HFFc6 (cell line): ENCODE measurements around the gene HHAT. TPM values are rescaled to one million over a fixed set of nuclear protein-coding genes. Genes with fewer than 3 reads are reported as not detected.

Experiments used
- DNase-seq: peaks from one replicate; pipeline ENCODE4 v3.0.0-alpha.2; 2018
- H3K27ac Mint-ChIP-seq: 2 replicates; pipeline ENCODE4 v1.8.0; 2020; ENCODE audit warnings: mild to moderate bottlenecking, mixed read lengths
- H3K27me3 Mint-ChIP-seq: 2 replicates; pipeline ENCODE4 v1.8.0; 2021; ENCODE audit warnings: mild to moderate bottlenecking, moderate library complexity, mixed read lengths; ENCODE audit not compliant: insufficient read depth
- H3K36me3 Mint-ChIP-seq: 2 replicates; pipeline ENCODE4 v1.8.0; 2021; ENCODE audit warnings: low read depth, mixed read lengths
- H3K4me1 Mint-ChIP-seq: 2 replicates; pipeline ENCODE4 v1.8.0; 2020; ENCODE audit warnings: low read depth, mixed read lengths
- H3K4me3 Mint-ChIP-seq: 2 replicates; pipeline ENCODE4 v1.8.0; 2020; ENCODE audit warnings: mild to moderate bottlenecking, moderate library complexity, mixed read lengths
- H3K9me3 Mint-ChIP-seq: 2 replicates; pipeline ENCODE4 v1.8.0; 2020; ENCODE audit warnings: mild to moderate bottlenecking, mixed read lengths
- long read RNA-seq: library from polyadenylated mRNA; unstranded; transcript quantifications from one replicate; pipeline ENCODE4 v2.0.0, GENCODE V29; 2019
- total RNA-seq, 6 experiments: library from RNA; stranded (reverse); fragmentation: NEBNext Ultra II Directional; extraction: Animal tissue kit (Norgen Biotek cat#: 25700); gene quantifications; 2 replicates in 1 of 6; 3 replicates in 5 of 6; pipeline ENCODE4 v1.2.3, GENCODE V29; 2021
- TF ChIP-seq, protein P1 (sequence below): fragments of 200-600 bp; sonication (generic); IDR thresholded peaks from 2 replicates; pipeline ENCODE4 v1.5.0; 2021; ENCODE audit warnings: antibody characterized with exemption, mild to moderate bottlenecking

The HHAT gene
- total RNA-seq: 1 to 10 TPM; 2.8 to 3.9 (median 3.2) TPM
- long read RNA-seq, partial matches to known transcripts: 1 of 5 reads
- long read RNA-seq, other reads (novel, unspliced or antisense): 2 of 5 reads

DNA sequence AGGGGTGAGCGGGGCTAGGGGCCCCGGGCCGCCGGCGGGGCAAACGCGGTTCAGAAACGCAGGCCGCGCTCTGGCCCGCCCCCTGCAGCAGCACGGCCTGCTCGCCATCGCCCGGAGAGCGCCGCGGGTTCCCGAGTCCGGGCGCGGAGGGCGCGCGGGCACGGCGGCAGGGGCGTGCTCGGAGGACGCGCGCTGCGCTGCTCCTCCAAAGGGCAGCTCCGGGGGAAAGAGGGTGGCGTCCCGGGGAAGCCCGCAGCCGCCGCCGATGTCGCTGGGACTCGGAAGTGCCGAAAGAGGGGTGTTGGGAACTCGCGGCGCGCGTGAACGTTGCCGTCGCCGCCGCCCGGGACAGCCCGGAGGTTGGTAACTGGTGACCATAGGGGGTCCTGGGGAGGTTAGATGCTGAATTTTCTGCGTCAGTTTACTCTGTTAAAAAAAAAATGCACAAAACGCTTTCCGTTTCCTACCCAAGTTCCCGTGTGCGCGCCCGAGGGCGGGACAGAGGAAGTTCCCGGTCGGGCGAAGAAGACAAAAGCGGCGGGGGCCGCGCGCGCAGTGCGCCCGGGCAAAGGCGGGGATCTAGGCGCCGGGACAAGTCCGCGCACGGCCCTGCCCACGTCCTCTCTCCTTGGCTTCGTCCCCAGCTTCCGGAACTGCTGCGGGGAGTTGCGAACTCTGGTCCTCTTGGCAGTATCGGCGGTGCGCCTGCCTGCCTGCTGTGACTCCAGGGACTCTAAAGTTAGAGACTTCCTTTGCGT is at the start of gene HHAT:
Gene HHAT, plus strand, starts transcription at position 157 of the 758 bp plus-strand sequence. CDS start 20,074 bp downstream, outside the sequence.
- TF ChIP-seq, protein P1, sequence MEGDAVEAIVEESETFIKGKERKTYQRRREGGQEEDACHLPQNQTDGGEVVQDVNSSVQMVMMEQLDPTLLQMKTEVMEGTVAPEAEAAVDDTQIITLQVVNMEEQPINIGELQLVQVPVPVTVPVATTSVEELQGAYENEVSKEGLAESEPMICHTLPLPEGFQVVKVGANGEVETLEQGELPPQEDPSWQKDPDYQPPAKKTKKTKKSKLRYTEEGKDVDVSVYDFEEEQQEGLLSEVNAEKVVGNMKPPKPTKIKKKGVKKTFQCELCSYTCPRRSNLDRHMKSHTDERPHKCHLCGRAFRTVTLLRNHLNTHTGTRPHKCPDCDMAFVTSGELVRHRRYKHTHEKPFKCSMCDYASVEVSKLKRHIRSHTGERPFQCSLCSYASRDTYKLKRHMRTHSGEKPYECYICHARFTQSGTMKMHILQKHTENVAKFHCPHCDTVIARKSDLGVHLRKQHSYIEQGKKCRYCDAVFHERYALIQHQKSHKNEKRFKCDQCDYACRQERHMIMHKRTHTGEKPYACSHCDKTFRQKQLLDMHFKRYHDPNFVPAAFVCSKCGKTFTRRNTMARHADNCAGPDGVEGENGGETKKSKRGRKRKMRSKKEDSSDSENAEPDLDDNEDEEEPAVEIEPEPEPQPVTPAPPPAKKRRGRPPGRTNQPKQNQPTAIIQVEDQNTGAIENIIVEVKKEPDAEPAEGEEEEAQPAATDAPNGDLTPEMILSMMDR: peak; percentile 55; the same call in 1 of the 2 replicates
- Mint-ChIP-seq H3K27ac (peak within 1 kb of the TSS; percentile 96), H3K4me1 (peaks cover 24% of the 10 kb centered on the region), H3K27me3 (no peaks in the 10 kb centered on the region), H3K36me3 (no peaks in the 10 kb centered on the region), H3K4me3 (peak within 1 kb of the TSS; percentile 97), H3K9me3 (peaks cover 6% of the 10 kb centered on the region)
- DNase-seq: peak; percentile 66

DNA sequence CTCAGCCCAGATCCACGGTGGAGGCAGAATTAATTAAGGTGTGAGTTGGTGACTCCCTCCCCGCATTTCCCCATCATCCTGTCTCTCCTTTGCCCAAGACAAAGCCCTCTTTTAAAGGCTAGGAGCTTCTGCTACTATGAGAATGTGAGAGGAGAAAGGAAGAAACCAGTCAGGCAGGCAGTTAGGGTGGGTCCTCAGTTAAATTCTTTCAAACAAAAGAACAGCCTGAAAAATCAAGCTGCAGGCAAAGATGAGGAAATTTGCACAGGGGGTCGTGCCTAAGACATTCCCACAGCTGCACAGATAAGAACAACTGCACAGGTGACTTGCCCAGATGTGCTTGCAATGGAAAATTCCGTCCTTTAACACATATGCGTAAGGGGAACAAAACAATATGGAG is 48.5 kb upstream of the HHAT start:
- TF ChIP-seq, protein P1: no peak
- Mint-ChIP-seq H3K4me1 (no peaks in the 10 kb centered on the region), H3K4me3 (no peak overlapping the region), H3K27ac (no peak overlapping the region), H3K9me3 (peaks cover 21% of the 10 kb centered on the region), H3K36me3 (peaks cover 17% of the 10 kb centered on the region), H3K27me3 (peaks cover 14% of the 10 kb centered on the region)
- DNase-seq: no peak

DNA sequence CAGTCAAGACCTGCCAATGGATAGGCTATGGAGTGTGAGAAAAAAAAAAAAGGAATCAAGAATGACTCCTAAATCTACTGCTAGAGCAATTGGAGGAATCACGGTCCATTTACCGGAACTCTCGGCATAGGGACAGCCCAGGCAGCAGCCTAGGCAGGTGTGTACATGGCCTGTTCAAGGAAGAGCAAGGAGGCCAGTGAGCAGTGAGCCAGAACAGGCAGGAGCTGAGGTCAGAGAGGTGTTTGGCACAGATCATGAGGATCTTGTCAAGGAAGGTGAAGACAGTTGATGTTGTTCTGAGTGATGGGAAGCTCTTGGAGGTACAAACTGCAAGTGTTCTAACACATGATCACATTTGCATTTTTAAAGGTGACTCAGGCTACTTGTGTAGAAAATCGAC is 40.6 kb upstream of the HHAT start:
- Mint-ChIP-seq H3K27me3 (peaks cover 14% of the 10 kb centered on the region), H3K4me3 (no peak overlapping the region), H3K36me3 (no peaks in the 10 kb centered on the region), H3K9me3 (no peaks in the 10 kb centered on the region), H3K4me1 (peaks cover 17% of the 10 kb centered on the region), H3K27ac (no peak overlapping the region)
- no peak for DNase-seq
- TF ChIP-seq, protein P1: no peak

DNA sequence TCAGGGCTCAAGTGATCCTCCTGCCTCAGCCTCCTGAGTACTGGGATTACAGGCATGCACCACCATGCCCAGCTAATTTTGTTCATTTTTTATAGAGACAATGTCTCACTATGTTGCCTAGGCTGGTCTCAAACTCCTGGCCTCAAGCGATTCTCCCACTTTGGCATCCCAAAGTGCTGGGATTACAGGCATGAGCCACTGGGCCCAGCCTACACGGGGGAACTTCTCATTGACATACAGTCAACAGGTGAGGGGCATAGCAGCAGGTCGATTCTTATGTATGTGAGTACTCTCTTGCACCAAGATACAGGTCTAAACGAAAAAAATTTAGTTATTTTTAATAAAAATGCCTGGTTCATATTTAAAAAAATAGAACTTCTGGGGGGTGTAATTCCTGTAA is 39.5 kb upstream of the HHAT start:
- no peak overlapping the region for H3K4me3 Mint-ChIP-seq
- DNase-seq: no peak
- no peaks in the 10 kb centered on the region for H3K9me3 Mint-ChIP-seq
- H3K27ac Mint-ChIP-seq: no peak overlapping the region
- TF ChIP-seq, protein P1: no peak
- H3K27me3 Mint-ChIP-seq: peaks cover 11% of the 10 kb centered on the region
- H3K4me1 Mint-ChIP-seq: peaks cover 23% of the 10 kb centered on the region
- no peaks in the 10 kb centered on the region for H3K36me3 Mint-ChIP-seq

DNA sequence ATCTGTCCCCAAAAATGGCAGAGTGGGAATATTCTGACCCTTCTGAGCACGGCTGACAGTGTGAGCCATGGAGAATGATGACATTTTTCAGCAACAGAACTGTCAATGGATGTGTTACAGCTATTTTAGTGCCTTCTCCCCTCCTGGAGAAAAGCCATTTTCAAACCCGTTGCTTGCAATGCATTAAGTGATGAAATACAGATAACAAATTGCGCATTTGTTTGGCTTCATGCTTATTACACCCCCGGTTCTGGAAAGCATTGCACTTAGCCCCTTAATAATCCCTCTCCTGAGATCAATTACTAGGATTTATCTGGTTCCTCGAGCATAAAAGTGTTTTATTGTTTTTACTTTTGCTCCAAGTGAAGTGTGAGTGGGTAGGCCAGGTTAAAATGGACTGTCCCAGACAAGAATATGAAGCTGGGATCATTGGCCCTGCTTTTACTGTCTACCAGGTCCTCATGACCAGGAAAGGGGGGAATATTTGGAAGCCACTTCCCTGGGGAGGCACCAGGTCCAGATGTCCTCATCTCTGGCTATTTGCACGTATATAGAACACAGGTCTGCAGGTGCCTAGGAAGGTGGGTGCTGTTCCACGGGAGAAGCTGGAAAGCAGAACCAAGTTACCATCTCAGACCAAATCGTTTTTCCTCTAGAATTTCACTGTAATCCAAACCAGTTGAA is 37.5 kb upstream of the HHAT start:
- Mint-ChIP-seq H3K27ac (no peak overlapping the region), H3K9me3 (no peaks in the 10 kb centered on the region), H3K36me3 (no peaks in the 10 kb centered on the region), H3K4me1 (peaks cover 43% of the 10 kb centered on the region), H3K27me3 (peaks cover 10% of the 10 kb centered on the region), H3K4me3 (no peak overlapping the region)
- TF ChIP-seq, protein P1: no peak
- no peak for DNase-seq
